Iris pigment epithelial cell (primary cell): ENCODE measurements around the gene UMAD1.
A peak's percentile ranks its signal among the peaks of the same experiment; 100 is the strongest.

ENCODE experiments used
- DNase-seq: peaks from one replicate; pipeline ENCODE4 v3.0.0-alpha.2; 2011; ENCODE audit warnings: low read depth

Gene UMAD1

GRCh38 chr7:7830122-7830878 is 189.7 kb downstream of the UMAD1 start:
- peak; percentile 3 for DNase-seq

GRCh38 chr7:7832518-7832917 is 192.0 kb downstream of the UMAD1 start:
- no peak for DNase-seq

- no peak for DNase-seq
Observed at GRCh38 chr7:7834761-7835160, 194.2 kb downstream of the UMAD1 start.

GRCh38 chr7:7841027-7841426 is 200.5 kb downstream of the UMAD1 start:
- DNase-seq: no peak

- no peak for DNase-seq
Observed at GRCh38 chr7:7843240-7843639, 202.7 kb downstream of the UMAD1 start.

GRCh38 chr7:7843972-7844371 is 203.4 kb downstream of the UMAD1 start:
- peak; percentile 6 for DNase-seq

GRCh38 chr7:7848246-7848645 is 207.7 kb downstream of the UMAD1 start:
- no peak for DNase-seq

- DNase-seq: no peak
Observed at GRCh38 chr7:7848892-7849291, 208.3 kb downstream of the UMAD1 start.

GRCh38 chr7:7850150-7850549 is 209.6 kb downstream of the UMAD1 start:
- no peak for DNase-seq

GRCh38 chr7:7851381-7851780 is 210.8 kb downstream of the UMAD1 start:
- DNase-seq: peak; percentile 63

GRCh38 chr7:7851991-7852390 is 211.4 kb downstream of the UMAD1 start:
- DNase-seq: no peak

- DNase-seq: no peak
Observed at GRCh38 chr7:7857143-7857583, 216.6 kb downstream of the UMAD1 start.

- no peak for DNase-seq
Observed at GRCh38 chr7:7858559-7858958, 218.0 kb downstream of the UMAD1 start.

GRCh38 chr7:7859411-7859810 is 218.9 kb downstream of the UMAD1 start:
- no peak for DNase-seq

- peak; percentile 77 for DNase-seq
Observed at GRCh38 chr7:7861211-7861633, 220.7 kb downstream of the UMAD1 start.

GRCh38 chr7:7862393-7862792 is 221.8 kb downstream of the UMAD1 start:
- DNase-seq: peak; percentile 43

- no peak for DNase-seq
Observed at GRCh38 chr7:7867846-7868571, 227.5 kb downstream of the UMAD1 start.

GRCh38 chr7:7868572-7868899 is 228.0 kb downstream of the UMAD1 start:
- DNase-seq: no peak

- no peak for DNase-seq
Observed at GRCh38 chr7:7869036-7869435, 228.5 kb downstream of the UMAD1 start.

GRCh38 chr7:7869651-7870050 is 229.1 kb downstream of the UMAD1 start:
- no peak for DNase-seq

- no peak for DNase-seq
Observed at GRCh38 chr7:7870555-7870954, 230.0 kb downstream of the UMAD1 start.

- DNase-seq: no peak
Observed at GRCh38 chr7:7876419-7876818, 235.9 kb downstream of the UMAD1 start.

- no peak for DNase-seq
Observed at GRCh38 chr7:7881581-7881980, 241.0 kb downstream of the UMAD1 start.

- no peak for DNase-seq
Observed at GRCh38 chr7:7882888-7883287, 242.3 kb downstream of the UMAD1 start.
